HCT116 (cell line): ENCODE data around the gene ARSK. TPM values are rescaled to one million over a fixed set of nuclear protein-coding genes. Genes with fewer than 3 reads are reported as not detected.

ENCODE experiments used
- ATAC-seq: fragments of 200-7000 bp; cut with Tn5 transposase; 2 replicates; pipeline ENCODE4 v1.9.1; 2020; ENCODE audit warnings: mild to moderate bottlenecking, moderate library complexity
- BruUV-seq: library from RNA; stranded (reverse); fragments of 400-500 nt; replicated peaks from 2 replicates; lab custom pipeline; 2021; lab: Mats Ljungman, UMichigan
- CTCF ChIA-PET: fragments of 300-600 bp; sonication (Branson Sonifier 250); formaldehyde crosslinking; loops from one replicate; lab custom pipeline; 2021; ENCODE audit warnings: antibody characterized with exemption; lab: Charles Lee
- POLR2A ChIA-PET: fragments of 300-600, 350-600 bp; sonication (Branson Sonifier 250); formaldehyde crosslinking; loops from one replicate; lab custom pipeline; 2021; ENCODE audit warnings: antibody characterized with exemption; lab: Charles Lee
- RAD21 ChIA-PET, 2 experiments: fragments of 300-600 bp; sonication (Branson Sonifier 250); formaldehyde crosslinking; loops; one replicate each; lab custom pipeline; 2023; ENCODE audit warnings: low total read pairs in 2 of 2; ENCODE audit not compliant: uncharacterized antibody in 2 of 2, unreplicated experiment in 2 of 2, low non-redundant PET in 1 of 2; lab: Charles Lee
- DNase-seq: peaks from one replicate; pipeline ENCODE4 v3.0.0-alpha.2; 2010; ENCODE audit warnings: low read depth, low spot score
- H2AFZ ChIP-seq: fragments of 200-600 bp; shearing (Covaris generic), sonication (generic); 2 replicates; pipeline ENCODE4 v1.6.1; 2017; ENCODE audit warnings: low read depth, mixed run types, mixed read lengths, antibody characterized with exemption, low read length; ENCODE audit not compliant: poor library complexity, severe bottlenecking
- H3K27ac ChIP-seq: 2 replicates; pipeline ENCODE4 v1.5.1; 2012; ENCODE audit warnings: low read depth, low read length
- H3K27me3 ChIP-seq: fragments of 200-600 bp; sonication (generic); 2 replicates; pipeline ENCODE4 v1.6.1; 2016; ENCODE audit warnings: mixed run types, low read length, mixed read lengths; ENCODE audit not compliant: insufficient read depth
- H3K36me3 ChIP-seq, 2 experiments: fragments of 200-500 bp in 1 of 2; fragments of 200-600 bp in 1 of 2; sonication (Bioruptor generic) in 1 of 2; sonication (generic) in 1 of 2; 2 replicates each; pipeline versions ENCODE4 v1.5.1 to v1.6.1; 2014 to 2016; ENCODE audit warnings: low read length in 2 of 2, inconsistent platforms in 1 of 2, mixed read lengths in 1 of 2, mixed run types in 1 of 2; ENCODE audit not compliant: insufficient read depth in 2 of 2, control insufficient read depth in 1 of 2
- H3K4me1 ChIP-seq, 2 experiments: fragments of 200-600 bp in 1 of 2; sonication (generic) in 1 of 2; 2 replicates each; pipeline versions ENCODE4 v1.5.1 to v1.6.1; 2012 to 2017; ENCODE audit warnings: low read length in 2 of 2, inconsistent platforms in 1 of 2, mild to moderate bottlenecking in 1 of 2, mixed read lengths in 1 of 2, mixed run types in 1 of 2, moderate library complexity in 1 of 2; ENCODE audit not compliant: insufficient read depth in 2 of 2, control insufficient read depth in 1 of 2
- H3K4me2 ChIP-seq: fragments of 200-600 bp; sonication (generic); 2 replicates; pipeline ENCODE4 v1.6.1; 2017; ENCODE audit warnings: mixed run types, low read length, mixed read lengths
- H3K4me3 ChIP-seq, 2 experiments: fragments of 200-600 bp in 1 of 2; sonication (generic) in 1 of 2; replicated peaks in 1 of 2; 2 replicates each; pipeline ENCODE4 v1.5.1; 2011 to 2016; ENCODE audit warnings: low read length in 2 of 2, control low read depth in 1 of 2, low read depth in 1 of 2, mild to moderate bottlenecking in 1 of 2, mixed read lengths in 1 of 2, mixed run types in 1 of 2
- H3K79me2 ChIP-seq: fragments of 200-600 bp; sonication (generic); 2 replicates; pipeline ENCODE4 v1.6.1; 2017; ENCODE audit warnings: mild to moderate bottlenecking, mixed run types, low read length, moderate library complexity, mixed read lengths; ENCODE audit not compliant: insufficient read depth
- H3K9ac ChIP-seq: fragments of 200-600 bp; sonication (generic); 2 replicates; pipeline ENCODE4 v1.6.1; 2016; ENCODE audit warnings: low read length, mixed read lengths
- H3K9me2 ChIP-seq: fragments of 200-600 bp; sonication (generic), shearing (Covaris generic); 2 replicates; pipeline ENCODE4 v1.6.1; 2017; ENCODE audit warnings: mixed run types, mild to moderate bottlenecking, moderate library complexity; ENCODE audit not compliant: insufficient read depth
- H3K9me3 ChIP-seq, 2 experiments: fragments of 200-500 bp in 1 of 2; fragments of 200-600 bp in 1 of 2; sonication (Bioruptor generic) in 1 of 2; sonication (generic) in 1 of 2; 2 replicates each; pipeline ENCODE4 v1.6.1; 2014 to 2017; ENCODE audit warnings: low read length in 2 of 2, mixed read lengths in 2 of 2, inconsistent platforms in 1 of 2, low read depth in 1 of 2, mild to moderate bottlenecking in 1 of 2, mixed run types in 1 of 2, moderate library complexity in 1 of 2; ENCODE audit not compliant: control insufficient read depth in 1 of 2, insufficient read depth in 1 of 2
- H4K20me1 ChIP-seq: fragments of 200-600 bp; sonication (generic), shearing (Covaris generic); 2 replicates; pipeline ENCODE4 v1.6.1; 2017; ENCODE audit warnings: mixed run types, mild to moderate bottlenecking, moderate library complexity; ENCODE audit not compliant: insufficient read depth
- CEBPB ChIP-seq: IDR thresholded peaks from 2 replicates; pipeline ENCODE4 v1.6.1; 2012; ENCODE audit warnings: low read depth
- CTCF ChIP-seq, 3 experiments: fragments of 200-600 bp in 1 of 3; sonication (generic) in 1 of 3; IDR thresholded peaks in 2 of 3; conservative IDR thresholded peaks in 1 of 3; 2 replicates each; pipeline ENCODE4 v1.5.1; 2012 to 2017; ENCODE audit warnings: low read depth in 2 of 3, low read length in 2 of 3, antibody characterized with exemption in 1 of 3, borderline replicate concordance in 1 of 3, control low read depth in 1 of 3, mild to moderate bottlenecking in 1 of 3, mixed read lengths in 1 of 3, mixed run types in 1 of 3, moderate library complexity in 1 of 3; ENCODE audit not compliant: insufficient read depth in 1 of 3
- ELF1 ChIP-seq: IDR thresholded peaks from 2 replicates; pipeline ENCODE4 v1.6.1; 2012; ENCODE audit warnings: low read depth, borderline replicate concordance
- JUND ChIP-seq: IDR thresholded peaks from 2 replicates; pipeline ENCODE4 v1.6.1; 2012
- POLR2A ChIP-seq: IDR thresholded peaks from 2 replicates; pipeline ENCODE4 v1.7.0; 2011; ENCODE audit warnings: borderline replicate concordance; ENCODE audit not compliant: insufficient read depth, insufficient read length; ENCODE audit errors: extremely low read depth
- POLR2AphosphoS5 ChIP-seq: IDR thresholded peaks from 2 replicates; pipeline ENCODE4 v1.6.1; 2011; ENCODE audit warnings: mild to moderate bottlenecking, low read depth, low read length, moderate library complexity
- SIN3A ChIP-seq: IDR thresholded peaks from 2 replicates; pipeline ENCODE4 v1.6.1; 2012; ENCODE audit warnings: low read depth
- SP1 ChIP-seq: IDR thresholded peaks from 2 replicates; pipeline ENCODE4 v1.6.1; 2012; ENCODE audit warnings: low read depth
- SRF ChIP-seq: IDR thresholded peaks from 2 replicates; pipeline ENCODE4 v1.6.1; 2012; ENCODE audit warnings: low read depth
- ZBTB33 ChIP-seq: IDR thresholded peaks from 2 replicates; pipeline ENCODE4 v1.6.1; 2011; ENCODE audit warnings: mild to moderate bottlenecking, low read length, moderate library complexity; ENCODE audit not compliant: insufficient replicate concordance; ENCODE audit errors: extremely low read depth
- intact Hi-C: fragments of 100-400 bp; cut with micrococcal nuclease; formaldehyde crosslinking; loops from 2 replicates; pipeline ENCODE4 v1.10.0; 2022
- total RNA-seq: library from RNA; stranded (reverse); gene quantifications from one replicate; pipeline ENCODE4 v1.2.1, GENCODE V29; 2021; ENCODE audit not compliant: unreplicated experiment

Gene ARSK
- total RNA-seq, 1 experiment from 2014 or later = 4.6 TPM

- H3K36me3 ChIP-seq = no peaks in the 10 kb centered on the region
- H4K20me1 ChIP-seq = no peaks in the 10 kb centered on the region
- POLR2A ChIA-PET = no interaction called here
- H3K4me2 ChIP-seq = no peak overlapping the region
- DNase-seq (no peak), ATAC-seq (no peak)
- H3K9ac ChIP-seq = no peak overlapping the region
- CTCF ChIA-PET = no interaction called here
- no TSS peak for BruUV-seq
- no peak overlapping the region for H2AFZ ChIP-seq
- TF ChIP-seq JUND (no peak), POLR2A (no peak), POLR2AphosphoS5 (no peak), SIN3A (no peak), CEBPB (no peak), ZBTB33 (no peak), CTCF (IDR thresholded peaks at IDR 0.05 in 2 of 3, conservative IDR thresholded peaks at IDR 0.05 in 1 of 3; ENCODE audit: borderline replicate concordance in 1 of 3, insufficient read depth in 1 of 3, low read depth in 2 of 3, low read length in 2 of 3) (no peak), SP1 (no peak), SRF (no peak), ELF1 (no peak)
- H3K4me1 ChIP-seq = peaks cover 0 to 10% of the 10 kb centered on the region in 2 experiments; a peak in 2 of 4 replicates
- intact Hi-C loops = no loop called here
- H3K27me3 ChIP-seq = no peaks in the 10 kb centered on the region
- H3K9me2 ChIP-seq = no peaks in the 10 kb centered on the region; the same call in 1 of the 2 replicates
- H3K4me3 ChIP-seq = no peak overlapping the region
- RAD21 ChIA-PET = no interaction called here
- H3K9me3 ChIP-seq = no peaks in the 10 kb centered on the region
- no peak overlapping the region for H3K27ac ChIP-seq
- no peaks in the 10 kb centered on the region for H3K79me2 ChIP-seq
These were observed 74.0 kb downstream of the ARSK start for GRCh38 chr5:95628933-95629332.
